ENCODE measurements around the gene C11orf58. TPM values are rescaled to one million over a fixed set of nuclear protein-coding genes. Genes with fewer than 3 reads are reported as not detected.

C11orf58 gene
- total RNA-seq, 2 donors from 2014 or later: 70.1 to 72.3 TPM

DNA sequence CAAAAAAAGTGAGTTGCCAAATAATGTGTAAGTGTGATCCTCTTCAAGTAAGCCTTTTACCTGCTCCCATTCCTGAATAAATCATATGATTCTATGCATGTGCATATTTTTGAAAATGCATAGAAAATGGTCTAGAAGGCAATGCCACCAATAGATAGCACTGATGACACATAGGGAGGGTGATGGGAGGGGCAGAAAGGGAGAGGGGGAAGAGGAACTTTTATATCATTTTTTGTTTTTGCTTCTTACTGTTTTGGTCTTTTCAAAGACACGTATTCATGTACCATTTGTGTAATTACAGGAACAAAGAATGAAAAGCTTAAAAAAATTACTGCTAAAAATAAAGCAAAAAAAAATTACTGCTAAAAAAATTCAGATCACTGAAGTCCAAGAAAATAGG is 60.8 kb downstream of the C11orf58 start:
- Histone ChIP-seq H3K4me3 (no peak overlapping the region), H3K4me1 (no peaks in the 10 kb centered on the region), H3K36me3 (no peaks in the 10 kb centered on the region), H3K27me3 (no peaks in the 10 kb centered on the region), H3K27ac (no peak overlapping the region), H3K9ac (ENCODE audit: low read depth in 2 of 2, low read length in 2 of 2) (no peak overlapping the region), H3K9me3 (no peaks in the 10 kb centered on the region)
- no peak for DNase-seq
- TF ChIP-seq, protein P1, sequence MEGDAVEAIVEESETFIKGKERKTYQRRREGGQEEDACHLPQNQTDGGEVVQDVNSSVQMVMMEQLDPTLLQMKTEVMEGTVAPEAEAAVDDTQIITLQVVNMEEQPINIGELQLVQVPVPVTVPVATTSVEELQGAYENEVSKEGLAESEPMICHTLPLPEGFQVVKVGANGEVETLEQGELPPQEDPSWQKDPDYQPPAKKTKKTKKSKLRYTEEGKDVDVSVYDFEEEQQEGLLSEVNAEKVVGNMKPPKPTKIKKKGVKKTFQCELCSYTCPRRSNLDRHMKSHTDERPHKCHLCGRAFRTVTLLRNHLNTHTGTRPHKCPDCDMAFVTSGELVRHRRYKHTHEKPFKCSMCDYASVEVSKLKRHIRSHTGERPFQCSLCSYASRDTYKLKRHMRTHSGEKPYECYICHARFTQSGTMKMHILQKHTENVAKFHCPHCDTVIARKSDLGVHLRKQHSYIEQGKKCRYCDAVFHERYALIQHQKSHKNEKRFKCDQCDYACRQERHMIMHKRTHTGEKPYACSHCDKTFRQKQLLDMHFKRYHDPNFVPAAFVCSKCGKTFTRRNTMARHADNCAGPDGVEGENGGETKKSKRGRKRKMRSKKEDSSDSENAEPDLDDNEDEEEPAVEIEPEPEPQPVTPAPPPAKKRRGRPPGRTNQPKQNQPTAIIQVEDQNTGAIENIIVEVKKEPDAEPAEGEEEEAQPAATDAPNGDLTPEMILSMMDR (IDR thresholded peaks at IDR 0.05): no peak
- intact Hi-C loops (cut with DNase I): no loop called here

GRCh38 chr11:16799890-16800289 is 61.4 kb downstream of the C11orf58 start:
- no peak overlapping the region for H3K9ac ChIP-seq (ENCODE audit: low read depth in 2 of 2, low read length in 2 of 2)
- H3K4me1 ChIP-seq: peaks cover 1% of the 10 kb centered on the region
- H3K4me3 ChIP-seq: no peak overlapping the region
- no peak overlapping the region for H3K27ac ChIP-seq
- H3K27me3 ChIP-seq: no peaks in the 10 kb centered on the region
- intact Hi-C loops (cut with DNase I): no loop called here
- no peak for DNase-seq
- no peaks in the 10 kb centered on the region for H3K36me3 ChIP-seq
- TF ChIP-seq, protein P1 (IDR thresholded peaks at IDR 0.05): no peak
- no peaks in the 10 kb centered on the region for H3K9me3 ChIP-seq

- TF ChIP-seq, protein P1 (IDR thresholded peaks at IDR 0.05): no peak
Observed at GRCh38 chr11:16800382-16800781, 61.9 kb downstream of the C11orf58 start.

GRCh38 chr11:16801288-16801980 is 63.0 kb downstream of the C11orf58 start:
- Histone ChIP-seq H3K27me3 (no peaks in the 10 kb centered on the region), H3K9me3 (no peaks in the 10 kb centered on the region), H3K36me3 (no peaks in the 10 kb centered on the region), H3K9ac (ENCODE audit: low read depth in 2 of 2, low read length in 2 of 2) (no peak overlapping the region), H3K4me1 (peaks cover 4% of the 10 kb centered on the region), H3K27ac (no peak overlapping the region), H3K4me3 (no peak overlapping the region)
- no peak for DNase-seq
- intact Hi-C loops (cut with DNase I): no loop called here
- TF ChIP-seq, protein P1 (IDR thresholded peaks at IDR 0.05): no peak

More at GRCh38 chr11:16800382-16800781, 61.9 kb downstream of the C11orf58 start:
- intact Hi-C loops (cut with DNase I): no loop called here
- no peak overlapping the region for H3K27ac ChIP-seq
- no peaks in the 10 kb centered on the region for H3K9me3 ChIP-seq
- peaks cover 4% of the 10 kb centered on the region for H3K4me1 ChIP-seq
- no peaks in the 10 kb centered on the region for H3K27me3 ChIP-seq
- no peaks in the 10 kb centered on the region for H3K36me3 ChIP-seq
- no peak overlapping the region for H3K4me3 ChIP-seq
- DNase-seq: no peak
- no peak overlapping the region for H3K9ac ChIP-seq (ENCODE audit: low read depth in 2 of 2, low read length in 2 of 2)

DNA sequence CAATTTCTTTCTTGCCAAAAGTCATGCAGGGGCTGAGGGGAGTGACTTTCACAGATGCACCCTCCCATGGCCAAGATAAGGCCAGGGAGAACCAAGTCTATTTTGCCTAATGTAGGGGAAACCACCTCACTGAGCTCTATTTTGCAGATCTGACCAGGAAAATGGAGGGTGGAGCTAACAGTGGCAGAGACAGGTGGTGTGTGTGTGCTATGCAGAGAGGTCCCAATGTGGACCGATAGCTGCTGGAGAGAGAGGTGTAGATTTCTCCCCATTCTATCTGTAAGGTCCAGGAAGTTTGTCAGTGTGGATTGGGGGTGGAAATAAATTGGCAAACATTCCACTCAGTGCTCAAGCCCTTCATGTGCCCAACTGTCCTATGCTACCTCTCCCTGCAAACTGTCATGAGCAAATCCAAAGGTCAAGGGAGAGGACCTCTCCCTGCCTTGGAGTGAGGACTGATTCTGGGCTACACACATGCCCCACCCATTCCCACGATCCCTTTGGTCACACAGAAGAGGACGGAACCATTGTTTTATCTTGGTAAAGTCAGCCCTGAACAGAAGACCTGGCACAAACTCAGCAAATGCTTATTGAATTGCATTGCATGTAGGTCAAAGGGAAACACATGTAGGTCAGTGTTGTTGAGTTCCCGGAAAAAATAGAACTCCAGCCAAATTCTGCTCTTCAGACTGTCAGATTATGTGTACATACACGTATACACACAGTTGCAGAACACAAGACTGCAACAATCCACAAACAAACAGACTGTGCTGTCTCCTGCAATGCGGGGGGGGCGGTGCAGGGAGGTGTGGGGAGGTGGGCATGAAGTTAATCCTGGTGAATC is 65.9 kb downstream of the C11orf58 start:
- peaks cover 4% of the 10 kb centered on the region for H3K4me1 ChIP-seq
- no peaks in the 10 kb centered on the region for H3K27me3 ChIP-seq
- DNase-seq: peak; percentile 75
- H3K36me3 ChIP-seq: no peaks in the 10 kb centered on the region
- H3K9me3 ChIP-seq: no peaks in the 10 kb centered on the region
- peak overlapping the region in 1 of 2 donors; percentile 0 for H3K9ac ChIP-seq (ENCODE audit: low read depth in 2 of 2, low read length in 2 of 2)
- no peak overlapping the region for H3K27ac ChIP-seq
- TF ChIP-seq, protein P1 (IDR thresholded peaks at IDR 0.05): no peak
- no peak overlapping the region for H3K4me3 ChIP-seq
- intact Hi-C loops (cut with DNase I): no loop called here
